SJCRH30 (cell line): ENCODE results near the gene CXCR3. TPM values are rescaled to one million over a fixed set of nuclear protein-coding genes. Genes with fewer than 3 reads are reported as not detected.

Experiments used
- total RNA-seq: library from RNA; depleted of rRNA; stranded (reverse); fragments of >200 nt; shearing (Covaris generic); gene quantifications from 2 replicates; pipeline ENCODE4 v1.2.3, GENCODE V29; 2014; rRNA removed

The CXCR3 gene
- total RNA-seq, 1 experiment from 2014 or later = not detected

Other genes starting within 250 kb of the CXCR3 start
- gene OGT, start 85.4 kb downstream of the CXCR3 start, total RNA-seq = 114 and 149 TPM in 2 replicates
- gene GCNA, start 40.1 kb downstream of the CXCR3 start, total RNA-seq = 0.26 and 0.48 TPM in 2 replicates
- gene CXorf49, start 99.8 kb upstream of the CXCR3 start, total RNA-seq = not detected in 2 replicates
- gene CXorf49B, start 144.8 kb upstream of the CXCR3 start, total RNA-seq = not detected in 2 replicates